ENCODE measurements around the gene GDF7. TPM values are rescaled to one million over a fixed set of nuclear protein-coding genes. Genes with fewer than 3 reads are reported as not detected.
A peak's percentile ranks its signal among the peaks of the same experiment; 100 is the strongest.

Gene GDF7
- total RNA-seq, 1 donor from 2014 or later: 2.3 TPM

- DNase-seq (ENCODE audit: low read depth in 2 of 2): peak; percentile 70 to 80
Observed at GRCh38 chr2:20661421-20662307, 5.3 kb upstream of the GDF7 start.

- no peak for DNase-seq (ENCODE audit: low read depth in 2 of 2)
Observed at GRCh38 chr2:20662308-20662937, 4.5 kb upstream of the GDF7 start.

GRCh38 chr2:20663196-20664070 lies 3.5 kb upstream of the GDF7 start:
- DNase-seq (ENCODE audit: low read depth in 2 of 2): no peak

- no peak for DNase-seq (ENCODE audit: low read depth in 2 of 2)
Observed at GRCh38 chr2:20664071-20664390, 2.9 kb upstream of the GDF7 start.

GRCh38 chr2:20664431-20665242 lies 2.3 kb upstream of the GDF7 start:
- DNase-seq (ENCODE audit: low read depth in 2 of 2): no peak

GRCh38 chr2:20665243-20666004 lies 1.5 kb upstream of the GDF7 start:
- no peak for DNase-seq (ENCODE audit: low read depth in 2 of 2)

- no peak for DNase-seq (ENCODE audit: low read depth in 2 of 2)
Observed at GRCh38 chr2:20666005-20666303, 990 bp upstream of the GDF7 start.

- DNase-seq (ENCODE audit: low read depth in 2 of 2): no peak
Observed at GRCh38 chr2:20667151-20667530, 197 bp downstream of the GDF7 start.

- peak in 1 of 2 donors; percentile 21 for DNase-seq (ENCODE audit: low read depth in 2 of 2)
Observed at GRCh38 chr2:20667531-20668401, 822 bp downstream of the GDF7 start.

- DNase-seq (ENCODE audit: low read depth in 2 of 2): no peak
Observed at GRCh38 chr2:20668451-20668850, 1.5 kb downstream of the GDF7 start.

GRCh38 chr2:20668871-20669475 lies 2.0 kb downstream of the GDF7 start:
- DNase-seq (ENCODE audit: low read depth in 2 of 2): no peak

- DNase-seq (ENCODE audit: low read depth in 2 of 2): no peak
Observed at GRCh38 chr2:20669562-20670314, 2.8 kb downstream of the GDF7 start.

- DNase-seq (ENCODE audit: low read depth in 2 of 2): no peak
Observed at GRCh38 chr2:20670315-20671035, 3.5 kb downstream of the GDF7 start.

- no peak for DNase-seq (ENCODE audit: low read depth in 2 of 2)
Observed at GRCh38 chr2:20671036-20671735, 4.2 kb downstream of the GDF7 start.

GRCh38 chr2:20671736-20672080 lies 4.8 kb downstream of the GDF7 start:
- DNase-seq (ENCODE audit: low read depth in 2 of 2): no peak

GRCh38 chr2:20672201-20672951 lies 5.4 kb downstream of the GDF7 start:
- DNase-seq (ENCODE audit: low read depth in 2 of 2): no peak
